ENCODE data around the gene ACTRT2. TPM values are rescaled to one million over a fixed set of nuclear protein-coding genes. Genes with fewer than 3 reads are reported as not detected.

ACTRT2 gene
- total RNA-seq, 1 donor from 2014 or later, result not detected

- FAIRE-seq (no peak), DNase-seq (ENCODE audit: low spot score in 2 of 2) (no peak)
Measured at GRCh38 chr1:3029991-3030662, 8.9 kb downstream of the ACTRT2 start.

DNA sequence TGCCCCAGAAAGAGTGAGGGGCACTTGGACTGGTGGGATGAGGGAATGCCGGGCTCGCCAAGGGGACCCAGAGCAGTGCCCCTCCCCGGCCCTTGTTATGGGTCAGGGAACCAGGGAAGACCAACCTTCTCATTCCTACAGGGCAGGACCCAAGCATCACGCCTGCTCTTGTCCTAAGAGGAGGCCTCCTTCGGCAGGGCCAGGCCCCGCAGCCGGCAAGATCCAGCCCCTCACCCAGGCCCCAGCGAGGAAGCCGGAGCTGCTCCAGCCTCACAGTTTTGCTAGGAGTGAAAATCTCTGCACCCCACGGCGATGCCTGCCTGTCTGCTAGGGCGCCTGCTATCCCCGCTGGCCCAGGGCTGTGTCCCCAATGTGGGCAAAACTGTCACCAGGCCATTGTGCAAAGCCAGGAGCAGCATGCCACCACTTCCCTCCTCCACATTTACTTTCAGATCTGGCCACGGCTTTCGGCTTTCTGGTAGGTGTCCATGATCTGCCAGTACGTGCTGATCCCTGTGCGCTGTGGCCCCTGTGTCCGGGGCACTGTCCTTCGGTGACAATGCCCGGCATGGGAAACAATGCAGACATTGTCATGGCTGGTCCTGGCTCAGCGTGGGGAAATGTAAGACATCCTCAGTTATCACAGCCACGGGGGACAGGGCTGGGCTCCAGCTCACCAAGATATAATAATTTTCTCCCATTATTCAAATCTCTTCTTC is 9.6 kb downstream of the ACTRT2 start:
- FAIRE-seq (no peak), DNase-seq (ENCODE audit: low spot score in 2 of 2) (peak in 1 of 2 donors; percentile 67)

GRCh38 chr1:3031401-3032221 is 10.3 kb downstream of the ACTRT2 start:
- no peak for FAIRE-seq
- no peak for DNase-seq (ENCODE audit: low spot score in 2 of 2)

DNA sequence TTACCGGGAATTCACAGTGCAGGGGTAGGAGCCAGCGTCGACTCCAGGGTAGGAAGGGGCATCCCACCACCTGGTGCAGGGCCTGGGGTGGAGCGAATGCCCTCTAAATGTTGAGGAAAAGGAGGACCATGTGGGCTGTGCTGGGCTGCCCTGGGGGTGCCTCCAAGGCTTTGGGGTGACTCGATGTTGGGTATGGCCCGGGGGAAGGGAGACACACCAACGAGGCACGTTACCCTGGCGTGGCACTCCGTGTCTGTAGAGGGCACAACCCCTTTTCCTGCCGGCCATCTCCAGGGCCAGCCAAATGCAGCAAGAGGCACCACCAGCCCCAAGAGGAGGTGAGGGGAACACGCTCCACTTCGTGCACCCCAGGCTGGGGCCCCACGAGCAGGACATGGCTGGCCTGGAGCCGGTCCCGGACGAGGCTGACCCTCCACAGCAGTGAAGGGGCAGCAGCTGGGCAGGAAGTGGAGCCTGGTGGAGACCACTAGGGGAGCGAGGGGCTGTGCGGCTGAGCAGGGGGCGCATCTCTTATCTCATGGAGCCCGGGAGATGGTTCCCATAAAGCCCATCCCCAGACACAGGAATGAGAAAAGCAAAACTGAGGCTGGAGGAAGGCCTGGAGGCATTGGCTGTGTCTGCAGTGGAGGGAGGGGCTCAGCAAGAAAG is 11.2 kb downstream of the ACTRT2 start:
- FAIRE-seq, result no peak
- DNase-seq (ENCODE audit: low spot score in 2 of 2), result no peak

DNA sequence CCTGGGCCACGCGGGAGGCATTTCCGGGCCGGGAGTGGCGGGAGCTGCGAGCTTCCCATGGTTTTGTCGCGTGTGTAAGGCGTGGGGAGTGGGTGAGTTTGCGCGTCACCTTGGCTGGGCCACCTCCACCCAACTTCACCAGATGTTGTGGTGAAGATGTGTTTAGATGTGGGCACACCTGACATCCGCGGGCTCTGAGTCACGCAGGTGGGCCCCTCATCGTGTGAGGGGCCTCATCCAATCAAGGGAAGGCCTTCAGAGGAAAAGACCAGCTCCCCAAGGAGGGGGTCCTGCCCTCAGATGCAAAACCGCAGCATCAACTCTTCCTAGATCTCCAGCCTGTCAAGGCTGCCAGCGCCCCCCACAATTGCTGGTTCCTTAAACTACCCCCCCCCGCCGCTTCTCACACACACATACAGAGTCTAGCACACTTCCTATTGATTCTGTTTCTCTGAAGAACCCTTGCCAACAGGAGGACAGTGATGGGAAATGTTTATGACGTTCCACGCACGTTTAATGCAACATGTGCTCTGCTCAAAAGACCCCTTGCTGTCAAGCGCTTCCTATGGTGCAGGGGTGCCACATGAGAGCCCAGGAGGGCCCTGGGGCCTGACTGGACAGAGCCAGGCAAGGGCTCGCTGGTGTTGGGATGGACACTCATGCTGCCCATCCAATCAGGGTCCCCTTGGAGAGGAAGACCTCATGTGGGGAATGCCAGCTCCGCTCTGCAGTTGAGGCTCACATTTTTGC is 11.9 kb downstream of the ACTRT2 start:
- DNase-seq (ENCODE audit: low spot score in 2 of 2) (no peak), FAIRE-seq (no peak)

DNA sequence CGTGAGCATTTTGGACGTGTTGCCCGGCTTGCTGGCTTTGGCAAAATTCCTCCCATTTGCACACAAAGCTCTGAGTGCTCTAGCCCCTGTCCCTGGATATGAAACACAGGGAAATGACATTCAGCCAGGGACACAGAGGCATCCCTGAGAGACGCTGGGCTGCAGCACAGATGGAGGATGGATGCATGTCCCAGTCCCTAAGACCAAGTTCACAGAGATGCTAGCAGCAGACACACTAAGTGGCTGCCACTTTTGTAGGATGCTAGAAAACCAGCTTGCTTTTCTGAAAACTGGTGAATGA is 12.5 kb downstream of the ACTRT2 start:
- DNase-seq (ENCODE audit: low spot score in 2 of 2) (no peak), FAIRE-seq (no peak)

- FAIRE-seq (no peak), DNase-seq (ENCODE audit: low spot score in 2 of 2) (no peak)
Measured at GRCh38 chr1:3034162-3034561, 12.9 kb downstream of the ACTRT2 start.

DNA sequence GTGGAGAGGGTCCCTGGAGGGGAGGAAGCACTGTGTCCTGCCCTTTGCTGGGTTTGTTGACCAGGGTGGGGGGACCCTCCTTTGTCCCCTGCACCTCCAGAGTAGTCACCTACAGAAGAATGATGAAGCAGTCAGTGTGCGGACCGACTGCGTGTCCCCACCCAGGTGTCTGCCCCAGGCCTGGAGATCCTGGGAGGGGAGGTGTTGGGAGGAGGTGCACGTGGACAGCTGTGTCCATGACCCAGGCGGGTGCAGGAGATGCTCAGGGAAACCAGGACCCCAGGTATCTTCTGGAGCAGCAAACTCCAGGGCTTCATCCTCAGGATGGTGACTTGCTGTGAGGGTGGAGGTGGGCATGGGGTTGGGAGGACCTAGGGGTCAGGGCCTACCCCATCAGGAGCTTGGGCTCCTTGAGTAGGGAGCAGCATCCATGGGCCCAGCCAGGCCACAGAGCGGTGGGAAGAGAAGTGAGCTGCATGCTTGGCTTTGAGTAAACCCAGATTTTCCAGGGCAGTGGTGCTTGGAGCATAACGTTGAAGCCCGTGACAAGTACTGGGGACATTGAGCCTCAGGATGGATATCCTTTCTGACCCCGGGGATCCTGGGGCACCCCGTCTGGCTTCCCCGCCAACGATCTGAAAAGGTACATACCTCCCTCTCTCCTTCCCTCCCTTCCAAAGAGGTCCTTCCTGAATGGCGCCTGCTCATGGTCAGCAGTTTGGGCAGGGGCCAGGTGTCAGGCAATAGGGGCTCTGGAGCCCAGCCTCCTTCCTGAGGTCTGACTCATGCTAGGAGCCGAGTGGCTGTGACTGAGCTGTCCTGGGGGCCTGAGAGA is 13.7 kb downstream of the ACTRT2 start:
- FAIRE-seq (no peak), DNase-seq (ENCODE audit: low spot score in 2 of 2) (no peak)

GRCh38 chr1:3035563-3036446 is 14.5 kb downstream of the ACTRT2 start:
- DNase-seq (ENCODE audit: low spot score in 2 of 2) (no peak), FAIRE-seq (no peak)

- FAIRE-seq, result no peak
- no peak for DNase-seq (ENCODE audit: low spot score in 2 of 2)
Measured at GRCh38 chr1:3036447-3037280, 15.4 kb downstream of the ACTRT2 start.

- FAIRE-seq (no peak), DNase-seq (ENCODE audit: low spot score in 2 of 2) (no peak)
Measured at GRCh38 chr1:3037281-3038040, 16.2 kb downstream of the ACTRT2 start.

DNA sequence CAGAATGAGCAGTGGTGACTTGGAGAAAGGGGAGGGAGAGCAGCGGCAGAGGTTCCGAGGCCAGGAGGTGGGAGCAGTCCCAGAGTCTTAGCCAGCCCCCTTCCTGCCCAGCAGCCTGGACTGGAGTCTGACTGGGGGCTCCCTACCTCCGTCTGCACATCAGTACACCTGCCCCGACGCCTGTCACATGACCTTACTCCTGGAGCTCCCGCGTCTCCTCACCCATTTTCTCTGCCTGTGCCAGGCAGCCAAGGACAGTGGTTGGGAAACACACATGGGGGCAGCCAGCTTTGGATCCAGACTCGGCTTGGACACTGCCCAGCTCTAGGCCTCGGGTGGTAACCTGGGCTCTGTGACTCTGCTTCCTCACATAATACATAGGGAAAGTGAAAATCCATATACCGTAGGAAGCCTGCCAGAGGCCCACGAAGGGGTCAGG is 16.9 kb downstream of the ACTRT2 start:
- FAIRE-seq (no peak), DNase-seq (ENCODE audit: low spot score in 2 of 2) (no peak)

- FAIRE-seq, result no peak
Measured at GRCh38 chr1:3038571-3039181, 17.4 kb downstream of the ACTRT2 start.

GRCh38 chr1:3040004-3040403 is 18.7 kb downstream of the ACTRT2 start:
- no peak for FAIRE-seq
- DNase-seq (ENCODE audit: low spot score in 2 of 2), result no peak

More at GRCh38 chr1:3038571-3039181, 17.4 kb downstream of the ACTRT2 start:
- DNase-seq (ENCODE audit: low spot score in 2 of 2), result no peak

DNA sequence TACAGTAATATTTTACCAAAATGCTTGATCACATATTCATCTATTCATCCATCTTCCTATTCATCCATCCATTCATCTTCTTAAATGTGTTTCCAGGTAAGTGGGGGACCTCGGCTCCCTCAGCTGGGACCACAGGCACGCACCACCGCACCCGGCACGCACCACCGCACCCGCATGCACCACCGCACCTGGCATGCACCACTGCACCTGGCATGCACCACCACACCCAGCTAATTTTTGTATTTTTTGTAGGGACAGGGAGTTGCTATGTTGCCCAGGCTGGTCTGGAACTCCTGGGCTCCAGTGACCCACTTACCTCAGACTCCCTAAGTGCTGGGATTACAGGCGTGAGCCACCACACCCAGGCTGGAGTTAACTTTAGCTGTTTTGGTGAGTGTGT is 21.2 kb downstream of the ACTRT2 start:
- no peak for DNase-seq (ENCODE audit: low spot score in 2 of 2)
- FAIRE-seq, result no peak

DNA sequence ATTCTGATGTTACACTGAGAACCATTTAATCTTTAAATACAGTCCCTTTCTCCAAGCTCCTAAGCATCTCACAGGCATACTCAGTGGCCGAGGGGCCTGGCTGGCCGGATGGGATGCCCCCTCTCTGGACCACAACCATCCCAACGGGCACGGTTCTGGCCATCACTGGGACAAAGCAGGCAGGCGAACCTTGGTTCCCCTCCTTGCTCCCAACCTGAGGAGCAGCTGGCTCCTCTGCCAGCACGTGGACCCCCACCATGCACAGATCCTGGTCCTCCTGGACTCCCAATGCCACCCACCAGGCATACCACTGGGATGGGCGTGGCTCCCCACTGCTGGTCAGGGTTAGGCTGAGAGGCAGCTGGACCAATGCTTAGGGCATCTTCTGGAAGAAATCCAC is 27.9 kb downstream of the ACTRT2 start:
- DNase-seq (ENCODE audit: low spot score in 2 of 2) (no peak), FAIRE-seq (no peak)
